HUDEP-2 (cell line): ENCODE measurements around the gene WDR7.

ENCODE experiments used
- DNase-seq, 76 experiments: peaks; one replicate each; lab custom pipeline; 2025; ENCODE audit not compliant: unreplicated experiment in 76 of 76; lab: John Stamatoyannopoulos, UW

Gene WDR7

DNA sequence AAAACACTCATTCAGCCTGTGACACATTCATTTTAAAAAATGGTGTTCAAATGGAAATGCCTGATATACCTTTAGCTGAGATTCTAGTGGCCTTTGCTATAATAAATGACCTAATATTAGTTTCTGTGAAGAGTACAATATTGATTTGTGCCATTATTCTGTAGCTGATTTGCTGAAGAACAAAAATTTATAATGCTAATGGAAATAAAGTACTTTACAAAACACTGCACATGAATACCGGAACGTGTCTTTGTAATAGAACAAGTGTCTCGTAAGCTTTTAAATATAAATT lies 138.7 kb downstream of the WDR7 start:
- DNase-seq = no peak

DNA sequence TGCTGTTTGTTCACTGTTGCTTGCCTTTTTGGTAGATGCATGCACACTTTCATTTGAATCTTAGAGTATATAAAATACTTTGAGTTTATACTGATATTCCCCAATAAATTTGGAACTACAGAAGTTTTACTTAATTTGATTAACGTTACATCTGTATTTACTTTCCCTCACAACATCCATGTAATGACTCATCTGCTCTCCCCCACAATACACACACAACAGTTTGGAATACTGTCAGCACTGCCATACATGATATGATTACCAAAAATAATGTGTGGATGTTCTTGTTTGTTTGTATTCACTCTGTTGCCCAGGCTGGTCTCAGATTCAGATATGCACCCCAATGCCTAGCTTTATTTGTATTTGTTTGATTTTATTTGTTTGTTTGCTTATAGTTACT lies 144.2 kb downstream of the WDR7 start:
- DNase-seq = no peak

DNA sequence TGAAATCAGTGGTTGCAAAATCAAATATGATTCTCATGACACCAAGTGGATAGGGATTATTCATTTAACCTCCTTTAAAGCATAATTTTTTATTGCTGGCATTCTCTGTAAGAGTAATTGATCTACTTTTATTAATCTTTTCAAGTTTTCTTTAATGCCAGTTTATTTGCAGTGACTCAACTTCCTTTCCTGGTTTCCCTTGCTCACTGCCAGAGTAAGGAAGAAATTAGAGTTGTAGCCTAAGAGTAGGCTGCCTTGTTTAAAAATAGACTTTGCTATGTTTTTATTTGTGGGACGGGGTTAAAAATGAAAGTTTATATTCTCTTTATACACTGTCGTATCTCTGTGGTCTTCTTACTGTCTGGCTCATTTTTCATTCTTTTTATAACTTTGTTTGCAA lies 148.6 kb downstream of the WDR7 start:
- DNase-seq = no peak

DNA sequence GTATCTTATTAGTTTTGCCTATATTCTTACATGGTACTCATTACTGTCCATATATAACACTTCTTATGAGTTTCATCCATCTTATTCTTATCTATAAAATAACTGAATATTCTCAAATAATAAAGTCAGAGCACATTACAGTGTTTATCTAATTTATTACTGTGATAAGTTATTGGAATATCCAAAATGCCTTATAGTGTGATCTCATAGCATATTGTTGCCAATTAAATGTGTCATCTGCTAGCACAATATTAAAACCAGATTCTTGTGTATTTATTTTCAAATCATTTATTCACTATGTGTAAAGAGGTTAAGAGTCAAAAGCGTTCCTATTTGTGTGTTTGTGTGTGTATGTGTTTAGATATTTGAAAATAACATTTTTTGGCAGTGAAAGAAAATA lies 151.9 kb downstream of the WDR7 start:
- no peak for DNase-seq

DNA sequence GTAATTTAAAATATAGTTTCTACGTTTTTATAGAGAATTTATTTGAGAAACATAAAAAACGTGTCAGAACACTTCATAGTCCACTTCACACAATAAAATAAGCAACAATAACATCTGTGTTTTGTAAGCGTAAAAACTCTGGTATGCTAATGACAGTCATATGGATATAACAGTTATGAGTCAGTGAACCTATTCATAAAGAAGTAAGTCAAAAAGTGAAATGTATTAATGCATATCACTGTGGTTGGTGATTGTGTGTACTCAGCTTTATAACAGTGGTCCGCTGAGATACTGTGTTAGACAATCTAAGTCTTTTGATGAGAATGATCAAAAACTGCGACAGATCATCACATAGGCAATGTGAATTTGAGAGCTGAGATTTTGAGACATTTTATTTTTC lies 153.2 kb downstream of the WDR7 start:
- no peak for DNase-seq

DNA sequence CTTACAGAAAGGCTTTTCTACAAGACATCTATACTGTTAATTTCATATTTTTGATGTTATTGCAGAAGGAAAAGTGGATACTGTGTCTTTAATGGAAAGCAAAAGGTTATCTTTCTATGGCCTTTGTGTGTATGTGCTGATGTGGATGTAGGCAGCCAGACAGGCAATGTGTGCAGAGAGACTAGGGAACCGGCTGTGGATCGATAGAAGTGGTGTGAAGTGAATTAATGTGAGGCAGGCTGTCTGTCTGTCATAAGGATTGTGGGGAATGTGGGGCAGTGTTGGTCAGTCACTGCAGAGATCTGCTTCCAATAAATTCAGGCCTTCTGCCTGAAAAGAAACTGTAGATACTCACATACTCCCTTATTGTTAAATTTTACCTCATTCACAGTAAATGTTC lies 156.7 kb downstream of the WDR7 start:
- DNase-seq = no peak

DNA sequence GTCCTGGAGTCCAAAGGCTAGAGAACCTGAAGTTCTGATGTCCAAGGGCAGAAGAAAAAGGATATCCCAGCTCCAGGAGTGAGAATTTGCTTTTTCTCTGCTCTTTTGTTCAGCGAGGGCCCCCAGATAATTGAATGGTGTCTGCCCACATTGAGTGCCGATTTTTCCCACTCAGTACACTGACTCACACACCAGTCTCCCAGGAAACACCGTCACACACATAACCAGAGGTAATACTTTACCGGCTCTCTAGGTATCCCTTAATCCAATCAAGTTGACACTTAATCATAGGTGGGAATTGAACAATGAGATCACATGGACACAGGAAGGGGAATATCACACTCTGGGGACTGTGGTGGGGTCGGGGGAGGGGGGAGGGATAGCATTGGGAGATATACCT lies 161.5 kb downstream of the WDR7 start:
- no peak for DNase-seq

DNA sequence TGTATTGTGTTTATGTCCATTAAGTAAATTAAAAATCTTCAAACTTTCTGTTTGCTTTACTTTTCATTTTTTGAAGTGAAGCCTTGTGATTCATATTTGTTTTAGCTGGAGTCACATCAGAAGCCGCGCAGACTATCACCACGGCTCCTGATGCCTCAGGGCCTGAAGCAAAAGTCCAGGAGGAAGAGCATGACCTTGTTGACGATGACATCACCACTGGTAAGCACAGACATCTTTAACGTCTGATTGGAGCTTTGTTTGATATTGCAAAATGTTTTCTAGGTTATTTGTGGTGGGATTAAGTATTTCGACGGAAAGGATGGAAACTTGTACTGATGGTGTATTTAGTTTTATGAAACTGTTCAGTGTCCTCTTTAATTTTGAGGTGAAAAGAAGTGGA lies 164.8 kb downstream of the WDR7 start:
- DNase-seq = no peak

DNA sequence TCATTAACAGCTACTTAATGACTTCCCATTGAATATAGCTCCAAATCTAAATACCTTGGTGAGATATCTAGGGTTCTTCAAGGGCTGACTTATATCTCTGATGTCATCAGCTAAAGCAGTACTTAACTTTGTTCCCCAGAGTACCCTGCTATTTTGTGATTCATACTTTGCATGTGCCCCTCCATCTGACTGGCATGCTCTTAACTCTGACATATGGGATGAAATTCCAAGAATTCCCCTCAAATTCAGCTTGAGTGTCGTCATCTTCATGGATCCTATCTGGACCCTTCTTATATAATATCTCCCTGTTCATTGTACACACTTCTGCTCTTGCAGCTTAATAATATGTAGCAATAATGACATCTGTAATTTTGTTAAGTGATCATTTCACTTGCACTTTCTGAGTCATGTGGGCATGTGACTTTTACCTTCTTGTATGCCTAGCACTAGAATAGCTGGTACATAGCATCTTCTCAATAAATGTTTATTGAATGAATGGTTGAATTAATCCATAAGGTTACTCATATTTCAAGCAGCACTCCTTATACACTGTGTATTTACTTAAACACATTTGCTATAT lies 172.9 kb downstream of the WDR7 start:
- DNase-seq = no peak

DNA sequence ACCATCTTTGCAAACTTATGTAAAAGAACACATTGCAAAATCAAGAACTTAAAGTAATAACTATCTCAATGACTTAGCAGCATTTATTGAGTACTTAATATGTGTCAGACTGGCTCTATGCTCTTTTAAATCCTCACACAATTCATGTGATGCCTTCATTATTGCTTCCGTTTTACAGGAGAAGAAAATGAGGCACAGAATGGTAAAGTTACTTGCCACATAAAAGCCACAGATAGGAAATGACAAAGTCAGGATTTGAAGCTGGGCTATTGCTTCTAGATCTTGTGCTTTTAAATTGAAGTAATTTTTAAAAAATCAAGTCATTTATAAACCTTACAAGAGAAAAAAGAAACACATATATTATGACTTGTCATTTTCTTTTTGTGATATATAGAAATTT lies 174.2 kb downstream of the WDR7 start:
- DNase-seq = no peak

DNA sequence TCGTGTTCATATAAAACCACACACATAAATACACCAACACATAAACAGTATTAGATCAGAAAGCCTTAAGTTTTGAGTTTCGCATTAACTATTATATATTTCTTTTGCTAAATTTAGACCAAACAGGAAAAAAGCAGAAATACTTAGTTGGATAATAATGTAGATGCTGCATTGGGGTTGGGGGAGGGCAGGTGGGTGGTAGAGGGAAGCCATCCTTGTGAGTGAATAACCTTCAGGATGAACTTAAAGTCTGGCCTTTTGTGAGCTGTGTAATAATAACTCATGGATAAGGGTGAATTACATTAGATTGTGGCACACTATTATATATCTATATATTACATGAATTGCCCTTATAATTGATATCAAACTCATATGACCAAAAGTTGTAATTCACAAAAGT lies 174.7 kb downstream of the WDR7 start:
- DNase-seq = no peak

DNA sequence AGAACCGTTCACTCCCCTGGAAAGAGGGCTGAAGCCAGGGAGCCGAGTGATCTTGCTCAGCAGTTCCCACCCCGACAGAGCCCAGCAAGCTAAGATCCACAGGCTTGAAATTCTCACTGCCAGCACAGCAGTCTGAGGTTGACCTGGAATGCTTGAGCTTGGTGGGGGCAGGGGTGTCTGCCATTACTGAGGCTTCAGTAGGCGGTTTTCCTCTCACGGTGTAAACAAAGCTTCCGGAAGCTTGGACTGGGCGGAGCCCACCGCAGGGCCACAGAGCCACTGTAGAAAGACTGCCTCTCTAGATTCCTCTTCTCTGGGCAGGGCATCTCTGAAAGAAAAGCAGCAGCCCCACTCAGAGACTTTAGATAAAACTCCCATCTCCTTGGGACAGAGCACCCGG lies 180.8 kb downstream of the WDR7 start:
- DNase-seq = no peak

DNA sequence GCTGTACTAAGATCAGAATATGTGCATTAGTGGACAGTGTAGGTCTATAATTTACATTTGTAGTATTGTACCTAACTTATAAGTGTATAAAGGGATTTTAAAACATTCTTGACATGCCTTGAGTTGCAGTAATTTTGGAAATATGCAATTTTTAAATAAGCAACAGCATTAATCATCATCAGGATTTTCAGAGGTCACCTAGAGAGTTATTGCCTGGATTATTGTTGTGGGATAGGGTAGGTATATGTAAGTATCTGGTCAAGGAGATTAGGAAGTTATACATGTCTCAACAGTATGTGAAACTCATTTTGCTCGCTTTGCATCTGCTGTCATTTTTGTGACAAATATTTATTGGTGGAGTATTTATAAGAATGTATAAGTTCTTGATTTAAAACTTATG lies 184.2 kb downstream of the WDR7 start:
- DNase-seq = no peak

DNA sequence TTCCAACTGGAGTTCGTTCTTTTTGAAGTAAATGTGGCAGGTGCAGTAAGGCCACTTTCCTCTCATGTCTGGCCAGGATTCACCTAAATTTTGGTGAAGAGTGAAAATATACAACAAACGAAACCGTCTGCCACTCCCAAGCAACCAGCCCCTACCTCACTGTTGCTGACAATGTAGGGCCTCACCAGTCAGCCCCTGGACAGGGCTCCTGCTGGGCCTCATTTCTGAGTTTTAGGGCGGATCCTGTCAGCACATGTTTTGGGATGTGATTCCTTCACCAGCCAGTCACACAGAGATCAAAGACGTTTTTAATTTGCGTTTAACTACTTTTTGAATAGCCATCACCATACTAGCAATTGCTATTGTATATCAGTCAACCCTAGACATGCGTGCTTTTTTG lies 185.0 kb downstream of the WDR7 start:
- DNase-seq = no peak

DNA sequence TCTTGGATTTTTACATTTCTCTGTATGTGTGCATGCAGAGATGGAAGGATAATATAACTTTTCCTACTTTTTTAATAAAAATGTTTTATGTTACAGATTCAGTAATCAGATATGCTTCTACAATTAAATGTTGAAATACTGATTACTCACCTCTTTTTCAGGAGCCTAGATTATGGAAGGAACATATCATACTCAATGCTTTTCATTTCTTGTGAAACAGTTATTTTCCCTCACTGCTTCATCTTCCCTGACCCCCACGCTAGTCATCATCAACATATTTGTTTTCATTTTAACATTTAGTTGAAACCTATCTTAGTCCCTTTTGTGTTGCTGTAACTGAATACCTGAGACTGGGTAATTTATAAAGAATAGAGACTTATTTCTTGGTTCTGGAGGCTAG lies 190.7 kb downstream of the WDR7 start:
- DNase-seq = no peak

DNA sequence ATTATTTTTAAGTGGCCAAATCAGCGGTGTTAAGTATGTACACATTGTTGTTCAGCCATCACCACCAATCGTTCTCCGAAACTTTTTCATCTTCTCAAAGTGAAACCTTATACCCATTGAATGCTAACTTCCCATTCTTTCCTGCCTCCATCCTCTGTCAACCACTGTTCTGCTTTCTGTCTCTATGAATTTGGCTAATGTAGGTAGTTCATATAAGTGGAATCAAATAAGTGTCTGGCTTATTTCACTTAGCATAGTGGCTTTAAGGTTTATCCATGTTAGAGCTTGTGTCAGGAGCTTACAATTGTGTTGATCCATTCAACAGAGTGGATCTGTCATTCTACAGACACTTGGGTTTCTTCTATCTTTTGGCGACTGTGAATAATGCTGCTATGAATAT lies 192.1 kb downstream of the WDR7 start:
- DNase-seq = no peak

DNA sequence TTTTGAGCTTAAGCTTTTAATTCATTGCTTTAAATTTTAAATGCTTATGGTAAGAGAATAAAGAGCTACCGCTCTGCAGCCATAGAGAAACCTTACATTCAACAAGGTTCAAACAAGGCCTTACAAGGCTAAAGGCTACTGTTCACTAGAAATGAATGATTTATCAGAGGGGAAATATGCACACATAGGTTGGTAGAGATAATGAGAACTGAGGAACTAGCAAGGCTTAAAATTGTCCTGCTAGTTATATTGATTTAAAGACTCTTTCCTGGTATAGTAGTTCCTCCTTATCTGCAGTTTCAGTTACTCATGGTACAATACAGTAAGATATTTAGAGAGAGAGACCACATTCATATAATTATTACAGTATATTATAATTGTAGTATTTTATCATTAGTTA lies 193.4 kb downstream of the WDR7 start:
- DNase-seq = peak in 1 of 76 experiments; percentile 1

DNA sequence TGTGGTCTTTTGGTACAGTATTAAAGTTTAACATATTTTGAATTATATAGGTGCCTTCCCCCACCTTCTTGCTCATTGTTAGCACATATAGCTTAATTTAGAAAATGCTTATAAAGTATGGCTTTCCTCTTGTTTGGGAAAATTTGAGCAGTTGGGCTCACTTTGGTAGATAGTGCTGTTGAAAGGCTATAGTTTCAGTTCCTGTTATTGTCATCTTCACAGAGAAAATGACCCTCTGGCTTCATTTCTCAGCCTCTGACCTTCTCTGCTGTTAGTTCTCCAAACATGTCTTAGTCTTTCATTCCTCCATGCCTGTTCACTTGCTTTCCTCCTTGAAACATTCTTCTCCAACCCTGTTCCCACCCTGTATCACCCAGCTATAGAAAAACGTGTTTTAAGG lies 200.6 kb downstream of the WDR7 start:
- no peak for DNase-seq

DNA sequence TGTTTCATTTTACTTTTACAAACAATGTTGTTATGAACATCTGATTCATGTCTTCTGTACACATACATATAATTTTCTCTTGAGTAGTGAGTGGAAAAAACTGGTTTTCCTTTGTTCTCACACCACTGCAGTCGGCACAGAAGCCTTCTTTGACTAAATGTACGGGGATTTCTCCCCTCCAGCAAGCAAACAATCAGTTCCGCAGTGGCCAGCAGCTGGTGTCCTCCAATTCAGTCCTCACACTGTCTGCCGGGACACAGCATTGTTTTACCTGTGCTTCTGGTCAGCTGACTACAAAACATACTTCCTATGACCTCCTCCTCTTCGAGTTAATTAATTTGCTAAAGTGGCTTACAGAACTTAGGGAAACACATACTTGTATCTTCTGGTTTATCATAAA lies 202.8 kb downstream of the WDR7 start:
- no peak for DNase-seq

DNA sequence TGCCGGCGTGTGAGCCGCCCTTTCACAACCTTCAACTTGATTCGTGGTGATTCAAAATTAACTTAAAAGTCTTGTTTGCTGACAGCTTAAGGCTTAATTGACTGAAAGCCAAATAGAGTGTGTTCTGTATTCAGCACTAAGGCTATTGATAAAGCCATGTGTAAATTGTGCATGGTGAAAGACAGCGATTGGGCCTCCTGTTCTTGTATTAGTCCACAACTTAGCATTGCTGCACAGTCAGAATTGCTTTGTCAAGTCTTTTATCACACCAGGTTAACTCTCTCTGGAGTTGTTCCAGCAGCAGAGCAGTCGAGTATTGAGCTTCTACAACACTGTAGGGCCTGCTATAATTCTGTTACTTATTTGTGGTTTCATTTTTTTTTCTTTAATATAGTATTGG lies 210.1 kb downstream of the WDR7 start:
- DNase-seq = peak in 2 of 76 experiments; percentile 8 to 10

DNA sequence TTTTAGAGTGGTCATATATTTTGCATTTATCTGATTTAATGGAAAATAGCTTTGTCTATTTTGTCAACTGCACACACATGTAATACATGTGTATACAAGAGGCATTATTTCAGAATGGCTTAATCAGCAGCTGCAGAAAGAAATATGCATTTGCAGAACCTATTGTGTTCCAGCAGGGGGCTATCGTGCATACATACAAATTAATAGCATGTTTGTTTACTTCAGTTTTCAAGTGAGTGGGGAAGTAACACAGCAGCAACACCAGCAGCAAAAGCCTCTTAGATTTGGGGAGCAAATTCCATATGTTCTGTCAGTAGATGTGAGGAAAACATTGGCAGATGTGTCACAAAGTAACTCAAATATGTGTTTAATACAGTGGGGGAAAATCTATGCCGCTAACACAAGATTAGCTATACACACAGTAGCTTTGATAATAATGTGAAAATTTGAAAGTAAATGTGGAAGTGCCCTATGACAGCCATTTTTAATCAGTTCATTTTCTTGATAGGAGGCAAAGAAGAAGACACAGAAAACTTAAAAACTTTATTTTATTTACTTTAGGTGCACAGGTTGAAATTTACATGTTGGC lies 218.1 kb downstream of the WDR7 start:
- DNase-seq = peak in 30 of 76 experiments; percentile 2 to 58 (median 24)

DNA sequence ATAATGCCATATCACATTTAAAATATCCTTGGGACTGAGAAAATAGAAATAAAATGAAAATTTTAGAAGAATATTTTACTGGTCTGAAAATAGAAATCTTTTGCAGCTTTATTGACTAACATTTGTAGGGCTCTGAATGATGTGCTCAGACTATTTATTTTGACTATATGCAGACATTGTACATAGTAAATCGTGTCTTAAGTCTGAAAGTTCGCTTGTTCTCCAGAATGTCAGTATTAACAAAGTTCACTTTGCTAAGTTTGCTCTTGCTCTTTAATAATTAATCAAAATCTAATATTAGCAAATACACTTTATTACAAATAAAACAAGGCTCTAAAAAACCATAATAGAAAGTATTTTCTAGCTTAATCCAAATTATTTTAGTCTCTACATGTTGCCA lies 219.8 kb downstream of the WDR7 start:
- no peak for DNase-seq

DNA sequence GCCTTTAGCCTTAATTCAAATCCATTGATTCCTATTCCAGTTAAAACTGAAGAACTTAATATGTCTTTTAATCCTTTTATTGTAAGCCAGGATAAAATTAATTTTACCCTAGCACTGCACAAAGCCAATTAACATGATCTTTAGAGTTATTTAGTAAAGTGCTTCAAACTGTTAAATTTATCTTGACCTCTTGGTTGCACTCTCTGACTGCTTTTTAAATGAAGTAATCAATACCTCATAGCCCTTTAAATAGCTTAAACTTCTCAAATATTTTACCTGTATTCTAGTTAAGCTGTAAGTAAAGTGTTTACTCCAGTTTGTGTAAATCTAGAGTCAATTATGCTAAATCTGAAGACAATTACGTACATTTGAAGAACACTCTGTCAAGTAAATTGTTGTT lies 221.0 kb downstream of the WDR7 start:
- no peak for DNase-seq
